OCI-LY1 (cell line): ENCODE measurements around the gene ZNF415.

Experiments
- H2AFZ ChIP-seq: fragments of 200-600 bp; sonication (generic), shearing (Covaris generic); 2 replicates; pipeline ENCODE4 v1.6.0; 2014; ENCODE audit warnings: antibody characterized with exemption, mild to moderate bottlenecking, low read length
- H3F3A ChIP-seq: fragments of 200-600 bp; sonication (generic), shearing (Covaris generic); 2 replicates; pipeline ENCODE4 v1.6.0; 2014; ENCODE audit warnings: mild to moderate bottlenecking, antibody characterized with exemption, low read length, moderate library complexity; ENCODE audit not compliant: insufficient read depth
- H3K27ac ChIP-seq: fragments of 200-600 bp; sonication (generic); 2 replicates; pipeline ENCODE4 v1.5.1; 2014; ENCODE audit warnings: low read length, mixed run types, mild to moderate bottlenecking, low read depth; ENCODE audit not compliant: poor library complexity, severe bottlenecking
- H3K27me3 ChIP-seq: fragments of 200-600 bp; sonication (generic); 2 replicates; pipeline ENCODE4 v1.6.0; 2014; ENCODE audit warnings: antibody characterized with exemption, mild to moderate bottlenecking, low read length, moderate library complexity; ENCODE audit not compliant: insufficient read depth
- H3K36me3 ChIP-seq: fragments of 200-600 bp; sonication (generic); 2 replicates; pipeline ENCODE4 v1.6.1; 2014; ENCODE audit warnings: mild to moderate bottlenecking, antibody characterized with exemption, low read length, moderate library complexity, mixed read lengths; ENCODE audit not compliant: insufficient read depth
- H3K4me1 ChIP-seq: fragments of 200-600 bp; sonication (generic); 2 replicates; pipeline ENCODE4 v1.5.1; 2014; ENCODE audit warnings: mild to moderate bottlenecking, low read length, moderate library complexity; ENCODE audit not compliant: insufficient read depth, severe bottlenecking
- H3K4me2 ChIP-seq: fragments of 200-600 bp; sonication (generic), shearing (Covaris generic); 2 replicates; pipeline ENCODE4 v1.6.1; 2014; ENCODE audit warnings: low read length
- H3K4me3 ChIP-seq: fragments of 200-600 bp; sonication (generic); 2 replicates; pipeline ENCODE4 v1.5.1; 2014; ENCODE audit warnings: low read length, low read depth, mild to moderate bottlenecking, mixed read lengths; ENCODE audit not compliant: poor library complexity, severe bottlenecking
- H3K79me2 ChIP-seq: fragments of 200-600 bp; shearing (Covaris generic); 2 replicates; pipeline ENCODE4 v1.6.1; 2016; ENCODE audit warnings: mixed run types, low read length, mixed read lengths; ENCODE audit not compliant: insufficient read depth
- H3K9ac ChIP-seq: fragments of 200-600 bp; sonication (generic), shearing (Covaris generic); 2 replicates; pipeline ENCODE4 v1.6.1; 2014; ENCODE audit warnings: mild to moderate bottlenecking, low read length, mixed read lengths
- H3K9me2 ChIP-seq: fragments of 200-600 bp; sonication (generic), shearing (Covaris generic); 2 replicates; pipeline ENCODE4 v1.6.1; 2014; ENCODE audit warnings: low read depth, mild to moderate bottlenecking, low read length, mixed read lengths
- H3K9me3 ChIP-seq: fragments of 200-600 bp; shearing (Covaris generic); 2 replicates; pipeline ENCODE4 v1.6.1; 2014; ENCODE audit warnings: low read length, mixed read lengths
- H4K20me1 ChIP-seq: fragments of 200-600 bp; sonication (generic), shearing (Covaris generic); 2 replicates; pipeline ENCODE4 v1.6.0; 2016; ENCODE audit warnings: mild to moderate bottlenecking, low read length; ENCODE audit not compliant: insufficient read depth
- EZH2 ChIP-seq: fragments of 200-600 bp; sonication (generic), shearing (Covaris generic); IDR thresholded peaks from 2 replicates; pipeline ENCODE4 v1.8.0; 2017; ENCODE audit warnings: borderline replicate concordance, mixed run types, mild to moderate bottlenecking, antibody characterized with exemption, low read length, moderate library complexity, mixed read lengths
- TF ChIP-seq, protein P1 (sequence below): fragments of 200-600 bp; sonication (generic), shearing (Covaris generic); IDR thresholded peaks from 2 replicates; pipeline ENCODE4 v1.5.1; 2017; ENCODE audit warnings: mild to moderate bottlenecking, antibody characterized with exemption, low read length, moderate library complexity, mixed read lengths

The ZNF415 gene

DNA sequence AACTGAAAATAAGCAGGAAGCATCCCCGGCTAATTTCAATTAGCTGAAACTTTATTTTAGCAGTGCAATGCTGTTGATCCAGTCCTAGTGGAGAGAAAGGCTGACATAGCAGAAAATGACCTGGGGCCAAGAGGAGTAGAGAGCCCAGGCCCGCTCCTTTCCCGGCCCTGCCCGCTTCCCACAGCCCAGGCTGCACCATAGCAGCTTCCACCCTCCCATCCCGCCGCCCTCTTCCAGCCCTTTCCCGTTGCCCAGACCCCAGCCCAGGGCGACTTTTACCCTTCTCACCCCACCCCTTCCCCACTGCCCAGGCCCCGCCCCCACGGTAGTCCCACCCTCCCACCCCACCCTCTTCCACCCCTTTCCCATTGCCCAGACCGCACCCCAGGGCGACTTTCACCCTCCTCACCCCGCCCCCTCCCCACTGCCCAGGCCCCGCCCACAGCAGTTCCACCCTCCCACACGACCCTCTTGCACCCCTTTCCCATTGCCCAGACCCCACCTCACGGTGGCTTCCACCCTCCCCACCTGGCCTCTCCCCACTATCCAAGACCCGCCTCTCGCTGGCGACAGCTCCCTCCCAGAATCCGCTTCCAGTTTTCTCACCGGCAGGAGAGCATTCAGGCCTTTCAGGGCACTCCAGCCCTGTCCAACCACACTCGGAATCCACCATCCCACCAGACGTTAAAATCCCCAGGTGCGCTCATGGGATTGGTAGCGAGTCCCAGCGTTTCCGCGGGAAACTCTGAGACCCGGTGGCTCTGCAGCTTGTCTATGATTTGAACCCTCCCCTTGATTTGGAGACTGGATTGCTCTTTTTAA is 37.7 kb downstream of the ZNF415 start:
- Histone ChIP-seq H3F3A (no peaks in the 10 kb centered on the region), H3K9me2 (no peaks in the 10 kb centered on the region), H3K9ac (no peak overlapping the region), H3K4me3 (no peak overlapping the region), H3K27ac (no peak overlapping the region), H3K4me2 (no peak overlapping the region), H3K27me3 (no peaks in the 10 kb centered on the region), H3K9me3 (peaks cover 2% of the 10 kb centered on the region; the same call in 1 of the 2 replicates), H2AFZ (no peak overlapping the region), H3K36me3 (peaks cover 85% of the 10 kb centered on the region), H3K4me1 (no peaks in the 10 kb centered on the region), H3K79me2 (peaks cover 15% of the 10 kb centered on the region; the same call in 1 of the 2 replicates), H4K20me1 (no peaks in the 10 kb centered on the region)
- TF ChIP-seq, protein P1, sequence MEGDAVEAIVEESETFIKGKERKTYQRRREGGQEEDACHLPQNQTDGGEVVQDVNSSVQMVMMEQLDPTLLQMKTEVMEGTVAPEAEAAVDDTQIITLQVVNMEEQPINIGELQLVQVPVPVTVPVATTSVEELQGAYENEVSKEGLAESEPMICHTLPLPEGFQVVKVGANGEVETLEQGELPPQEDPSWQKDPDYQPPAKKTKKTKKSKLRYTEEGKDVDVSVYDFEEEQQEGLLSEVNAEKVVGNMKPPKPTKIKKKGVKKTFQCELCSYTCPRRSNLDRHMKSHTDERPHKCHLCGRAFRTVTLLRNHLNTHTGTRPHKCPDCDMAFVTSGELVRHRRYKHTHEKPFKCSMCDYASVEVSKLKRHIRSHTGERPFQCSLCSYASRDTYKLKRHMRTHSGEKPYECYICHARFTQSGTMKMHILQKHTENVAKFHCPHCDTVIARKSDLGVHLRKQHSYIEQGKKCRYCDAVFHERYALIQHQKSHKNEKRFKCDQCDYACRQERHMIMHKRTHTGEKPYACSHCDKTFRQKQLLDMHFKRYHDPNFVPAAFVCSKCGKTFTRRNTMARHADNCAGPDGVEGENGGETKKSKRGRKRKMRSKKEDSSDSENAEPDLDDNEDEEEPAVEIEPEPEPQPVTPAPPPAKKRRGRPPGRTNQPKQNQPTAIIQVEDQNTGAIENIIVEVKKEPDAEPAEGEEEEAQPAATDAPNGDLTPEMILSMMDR, result no peak
- TF ChIP-seq EZH2, result no peak

DNA sequence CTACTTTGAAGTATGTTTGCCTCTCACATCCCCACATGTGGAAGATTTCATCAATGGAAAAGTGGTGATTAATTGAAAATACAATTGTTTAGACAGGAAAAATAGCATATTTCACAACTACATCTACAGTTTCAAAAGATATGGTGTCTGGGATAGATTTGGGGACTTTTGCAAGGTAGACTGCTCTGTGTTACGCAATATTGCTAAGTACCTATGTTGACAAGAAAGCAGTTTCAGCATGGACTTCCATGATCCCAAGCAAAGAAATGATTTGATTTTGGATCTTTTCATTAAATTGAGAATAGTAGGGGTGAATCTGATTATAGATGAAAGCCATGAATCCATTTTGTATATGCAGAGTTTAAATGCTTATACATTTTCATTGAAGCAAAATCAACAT is 40.0 kb downstream of the ZNF415 start:
- H3F3A ChIP-seq, result no peaks in the 10 kb centered on the region
- no peak overlapping the region for H3K9ac ChIP-seq
- no peaks in the 10 kb centered on the region for H3K27me3 ChIP-seq
- H3K9me2 ChIP-seq, result no peaks in the 10 kb centered on the region
- H3K27ac ChIP-seq, result no peak overlapping the region
- H3K4me1 ChIP-seq, result no peaks in the 10 kb centered on the region
- peaks cover 82% of the 10 kb centered on the region for H3K36me3 ChIP-seq
- TF ChIP-seq EZH2, result no peak
- TF ChIP-seq, protein P1, result no peak
- H2AFZ ChIP-seq, result no peak overlapping the region
- no peaks in the 10 kb centered on the region for H4K20me1 ChIP-seq
- no peak overlapping the region for H3K4me3 ChIP-seq
- H3K4me2 ChIP-seq, result no peak overlapping the region
- H3K9me3 ChIP-seq, result no peaks in the 10 kb centered on the region
- peaks cover 3% of the 10 kb centered on the region; the same call in 1 of the 2 replicates for H3K79me2 ChIP-seq

DNA sequence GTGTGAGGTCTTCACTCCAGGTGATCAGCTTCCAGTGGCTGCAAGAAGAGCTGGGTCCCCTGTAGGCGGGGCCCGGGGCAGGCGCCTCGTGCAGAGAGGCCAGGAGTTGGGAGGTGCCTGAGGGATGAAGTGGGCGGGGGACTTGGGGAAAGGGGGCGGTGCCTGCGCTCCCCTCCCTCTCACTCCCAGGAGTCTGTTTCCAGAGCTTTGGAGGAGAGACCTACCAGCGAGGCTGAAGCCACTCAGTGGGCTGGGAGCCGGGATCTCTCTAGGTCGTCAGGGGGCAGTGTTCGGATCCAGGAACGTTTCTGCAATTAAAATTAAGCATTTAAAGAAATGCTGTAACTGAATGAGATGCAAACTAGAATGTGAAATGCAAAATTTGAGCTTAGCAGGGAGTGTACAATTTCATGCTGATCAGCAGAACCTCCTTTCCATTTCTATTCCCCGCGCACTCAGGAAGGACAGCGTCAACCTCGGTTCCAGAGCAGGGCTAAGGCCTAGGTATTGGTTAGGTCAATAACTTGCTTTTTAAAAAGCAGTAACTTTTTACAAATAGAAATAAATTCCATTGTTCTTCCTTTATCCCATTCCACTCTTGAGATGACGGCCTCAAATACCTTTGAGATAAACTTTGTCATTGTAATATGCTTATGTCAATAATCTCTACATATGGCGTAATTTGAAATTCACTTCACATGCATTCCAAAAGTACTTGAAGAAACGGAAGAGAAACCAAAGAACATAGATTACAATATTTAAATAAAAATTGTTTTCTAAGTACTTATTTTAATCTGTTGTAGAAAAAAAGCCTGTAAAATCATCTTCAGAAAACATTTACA is 41.1 kb downstream of the ZNF415 start:
- H3K36me3 ChIP-seq, result peaks cover 84% of the 10 kb centered on the region
- TF ChIP-seq, protein P1, result no peak
- no peak for TF ChIP-seq EZH2

More for the DNA sequence above, 41.1 kb downstream of the ZNF415 start:
- Histone ChIP-seq H3F3A (no peaks in the 10 kb centered on the region), H3K27me3 (no peaks in the 10 kb centered on the region), H3K4me3 (no peak overlapping the region), H4K20me1 (no peaks in the 10 kb centered on the region), H3K9ac (no peak overlapping the region), H3K79me2 (no peaks in the 10 kb centered on the region), H3K9me2 (no peaks in the 10 kb centered on the region), H3K27ac (no peak overlapping the region), H3K4me2 (no peak overlapping the region), H3K4me1 (no peaks in the 10 kb centered on the region), H2AFZ (no peak overlapping the region), H3K9me3 (no peaks in the 10 kb centered on the region)
